Thoracic aorta (tissue), 2 donors: ENCODE data around the gene CECR2. TPM values are rescaled to one million over a fixed set of nuclear protein-coding genes. Genes with fewer than 3 reads are reported as not detected.

Experiments
- ATAC-seq: fragments of 150-250 bp; one replicate; pipeline ENCODE4 v1.8.0; 2017; ENCODE audit warnings: low read depth; ENCODE audit not compliant: insufficient number of reproducible peaks, low FRiP score
- DNase-seq: peaks from one replicate; pipeline ENCODE4 v3.0.0-alpha.2; 2020; ENCODE audit warnings: low spot score
- H3K27ac ChIP-seq, 2 donors: fragments of 200-600 bp; sonication (generic); 1 replicate in 1 of 2; 2 replicates in 1 of 2; pipeline ENCODE4 v1.5.1; 2016; ENCODE audit warnings: mild to moderate bottlenecking in 2 of 2, moderate library complexity in 2 of 2
- H3K27me3 ChIP-seq: fragments of 200-600 bp; sonication (generic); replicated peaks from 2 replicates; pipeline ENCODE4 v1.6.0; 2016; ENCODE audit warnings: mild to moderate bottlenecking; ENCODE audit not compliant: insufficient read depth
- H3K36me3 ChIP-seq: fragments of 200-600 bp; sonication (generic); one replicate; pipeline ENCODE4 v1.5.1; 2016
- H3K4me1 ChIP-seq, 2 donors: fragments of 200-600 bp; sonication (generic); 1 replicate in 1 of 2; 2 replicates in 1 of 2; pipeline versions ENCODE4 v1.5.1 to v1.6.0; 2016; ENCODE audit warnings: low read depth in 2 of 2, mild to moderate bottlenecking in 1 of 2; ENCODE audit not compliant: control insufficient read depth in 1 of 2
- H3K4me3 ChIP-seq: fragments of 200-600 bp; sonication (generic); 2 replicates; pipeline ENCODE4 v1.5.1; 2016; ENCODE audit warnings: mild to moderate bottlenecking
- H3K9me3 ChIP-seq: fragments of 200-600 bp; sonication (generic); 2 replicates; pipeline ENCODE4 v1.5.1; 2016
- CTCF ChIP-seq: fragments of 200-600 bp; sonication (generic); IDR thresholded peaks from one replicate; pipeline ENCODE4 v1.5.1; 2019; ENCODE audit warnings: antibody characterized with exemption
- total RNA-seq, 2 donors: library from RNA; depleted of rRNA; stranded (reverse); fragments of >200 nt; gene quantifications; one replicate each; pipeline versions ENCODE4 v1.1.0 to v1.2.3, GENCODE V29; 2016

Gene CECR2
- total RNA-seq, 2 donors from 2014 or later: 0.28 TPM; not detected in 1

GRCh38 chr22:17460895-17461294 is 91.6 kb downstream of the CECR2 start:
- Histone ChIP-seq H3K27ac (no peak overlapping the region), H3K27me3 (no peaks in the 10 kb centered on the region), H3K36me3 (no peaks in the 10 kb centered on the region), H3K4me1 (no peaks in the 10 kb centered on the region), H3K9me3 (no peaks in the 10 kb centered on the region), H3K4me3 (no peak overlapping the region)
- no peak for ATAC-seq
- no peak for DNase-seq
- no peak for TF ChIP-seq CTCF

GRCh38 chr22:17470880-17471500 is 101.7 kb downstream of the CECR2 start:
- no peaks in the 10 kb centered on the region for H3K4me1 ChIP-seq
- DNase-seq (no peak), ATAC-seq (no peak)
- no peaks in the 10 kb centered on the region for H3K27me3 ChIP-seq
- H3K9me3 ChIP-seq: no peaks in the 10 kb centered on the region
- no peaks in the 10 kb centered on the region for H3K36me3 ChIP-seq
- no peak for TF ChIP-seq CTCF
- H3K27ac ChIP-seq: no peak overlapping the region
- no peak overlapping the region for H3K4me3 ChIP-seq

GRCh38 chr22:17471886-17472535 is 102.8 kb downstream of the CECR2 start:
- ATAC-seq: no peak
- H3K27me3 ChIP-seq: no peaks in the 10 kb centered on the region
- no peak for DNase-seq
- no peak for TF ChIP-seq CTCF
- H3K36me3 ChIP-seq: no peaks in the 10 kb centered on the region
- H3K4me1 ChIP-seq: no peaks in the 10 kb centered on the region
- no peak overlapping the region for H3K27ac ChIP-seq
- H3K4me3 ChIP-seq: no peak overlapping the region
- H3K9me3 ChIP-seq: no peaks in the 10 kb centered on the region

- no peaks in the 10 kb centered on the region for H3K4me1 ChIP-seq
- TF ChIP-seq CTCF: no peak
- no peak overlapping the region for H3K27ac ChIP-seq
- ATAC-seq (no peak), DNase-seq (no peak)
- H3K4me3 ChIP-seq: no peak overlapping the region
- H3K9me3 ChIP-seq: no peaks in the 10 kb centered on the region
- H3K27me3 ChIP-seq: no peaks in the 10 kb centered on the region
- H3K36me3 ChIP-seq: no peaks in the 10 kb centered on the region
Measured at GRCh38 chr22:17472932-17473331, 103.7 kb downstream of the CECR2 start.

GRCh38 chr22:17475318-17476230 is 106.3 kb downstream of the CECR2 start:
- ATAC-seq (no peak), DNase-seq (no peak)
- H3K27me3 ChIP-seq: no peaks in the 10 kb centered on the region
- H3K4me3 ChIP-seq: no peak overlapping the region
- no peaks in the 10 kb centered on the region for H3K9me3 ChIP-seq
- H3K36me3 ChIP-seq: no peaks in the 10 kb centered on the region
- H3K27ac ChIP-seq: no peak overlapping the region
- H3K4me1 ChIP-seq: no peaks in the 10 kb centered on the region
- TF ChIP-seq CTCF: no peak
